ENCODE measurements around the gene SPI1. TPM values are rescaled to one million over a fixed set of nuclear protein-coding genes. Genes with fewer than 3 reads are reported as not detected.

Gene SPI1
- total and polyA plus RNA-seq, 2 donors (not counting 3 experiments of a cell fraction or from before 2014, with no cell fraction given): not detected

DNA sequence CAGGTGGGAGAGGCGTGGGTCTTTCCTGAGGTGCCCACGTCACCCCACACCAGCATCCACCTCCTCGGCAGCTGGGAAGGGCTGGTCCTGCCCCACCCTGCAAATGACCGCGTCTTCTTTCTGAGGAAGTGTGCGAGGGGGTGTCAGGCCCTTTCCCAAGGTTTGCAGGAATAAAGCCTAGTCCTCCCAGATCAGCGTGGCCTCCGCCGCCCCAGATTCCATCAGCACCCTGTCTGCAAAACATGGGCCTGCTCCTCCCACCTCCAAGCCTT lies 15.6 kb upstream of the SPI1 start:
- BruUV-seq (replicated peaks): no TSS peak
- no peaks in the 10 kb centered on the region for H3K9me1 ChIP-seq (replicated peaks; ENCODE audit: control insufficient read depth, extremely low read depth, insufficient read depth, low read length)
- peak overlapping the region; percentile 3 for H2AFZ ChIP-seq (ENCODE audit: low read depth, low read length)
- H3K9me3 ChIP-seq (replicated peaks; ENCODE audit: control insufficient read depth, insufficient read depth, low read length): no peaks in the 10 kb centered on the region
- H3K79me2 ChIP-seq (ENCODE audit: control insufficient read depth, insufficient read depth, low read length): no peaks in the 10 kb centered on the region
- H3K9ac ChIP-seq (replicated peaks; ENCODE audit: extremely low read depth, insufficient read depth, low read length): peak overlapping the region; percentile 96
- H4K20me1 ChIP-seq (replicated peaks; ENCODE audit: control insufficient read depth, extremely low read depth, insufficient read depth, low read length): no peaks in the 10 kb centered on the region
- ChIA-PET CTCF (interaction anchor here (1.2 to 5.5 kb wide), 3 partner anchors 15 to 39 kb away, joined by 3 to 76 read pairs (median 4); partner anchors contain the start of gene SLC39A13), POLR2A (no interaction called here)
- H3K4me2 ChIP-seq (ENCODE audit: insufficient read depth, low read length): no peak overlapping the region
- no peaks in the 10 kb centered on the region for H3K27me3 ChIP-seq (ENCODE audit: control insufficient read depth in 2 of 2, insufficient read depth in 2 of 2, low read length in 2 of 2)
- no peak for TF ChIP-seq EZH2 (IDR thresholded peaks at IDR 0.05; ENCODE audit: borderline replicate concordance, low read depth, low read length, severe bottlenecking)
- no peak for TF ChIP-seq POLR2AphosphoS5 (IDR thresholded peaks at IDR 0.05; ENCODE audit: insufficient read depth, low read depth, low read length)
- no peak for TF ChIP-seq GATA2 (IDR thresholded peaks at IDR 0.05; ENCODE audit: insufficient read depth, insufficient read length, low read depth, low read length)
- no peak for TF ChIP-seq MAX (IDR thresholded peaks at IDR 0.05; ENCODE audit: insufficient read depth, insufficient read length)
- no peak for TF ChIP-seq MYC (IDR thresholded peaks at IDR 0.05; ENCODE audit: low read depth, low read length)
- no peak for TF ChIP-seq CTCF (IDR thresholded peaks at IDR 0.05; ENCODE audit: extremely low read depth in 1 of 2, insufficient read depth in 1 of 2, low read depth in 1 of 2, low read length in 2 of 2)
- no peak for TF ChIP-seq JUN (IDR thresholded peaks at IDR 0.05; ENCODE audit: borderline replicate concordance, insufficient read depth, insufficient read length, low read depth)
- TF ChIP-seq FOS (IDR thresholded peaks at IDR 0.05; ENCODE audit: borderline replicate concordance, insufficient read depth, low read length): no peak
- no peak for TF ChIP-seq POLR2A (IDR thresholded peaks at IDR 0.05; ENCODE audit: low read depth, low read length)
- DNase-seq (ENCODE audit: low read depth, low spot score) (no peak), FAIRE-seq (peak; percentile 66)
- no peaks in the 10 kb centered on the region for H3K36me3 ChIP-seq (ENCODE audit: control insufficient read depth in 2 of 2, extremely low read depth in 1 of 2, insufficient read depth in 2 of 2, low read length in 2 of 2)
- intact Hi-C loops (cut with micrococcal nuclease): loop anchor here (1.0 kb wide), 2 partner anchors 14 to 20 kb away; partner anchors contain the start of gene SLC39A13
- no peak overlapping the region for H3K4me3 ChIP-seq (replicated peaks in 1 of 3; ENCODE audit: insufficient read depth in 1 of 3, low read depth in 1 of 3, low read length in 3 of 3)
- H3K27ac ChIP-seq (ENCODE audit: insufficient read depth, low read depth, low read length): peak overlapping the region; percentile 99
- dilution Hi-C loops (cut with MboI; ENCODE audit: extremely low pct_ligation_motif_present, low sequenced_read_pairs): no loop called here
- peaks cover 21% of the 10 kb centered on the region for H3K4me1 ChIP-seq (ENCODE audit: control insufficient read depth, extremely low read depth, insufficient read depth, low read length)
